GM18517 (cell line): ENCODE data around the gene ZDHHC14.
A peak's percentile ranks its signal among the peaks of the same experiment; 100 is the strongest.
"Not testable (repeated sequence)": the region's sequence is repeated elsewhere in the genome, so short reads cannot be mapped to it uniquely, and the experiment has no call there.

ENCODE experiments used
- ATAC-seq: cut with Tn5 transposase; IDR thresholded peaks from one replicate; pipeline ENCODE4 v1.9.1; 2021; ENCODE audit warnings: mild to moderate bottlenecking, moderate library complexity; ENCODE audit not compliant: unreplicated experiment

Gene ZDHHC14

GRCh38 chr6:157402996-157403685 lies 22.2 kb downstream of the ZDHHC14 start:
- ATAC-seq = no peak

- no peak for ATAC-seq
Observed at GRCh38 chr6:157403686-157404051, 22.7 kb downstream of the ZDHHC14 start.

GRCh38 chr6:157405986-157406385 lies 25.0 kb downstream of the ZDHHC14 start:
- ATAC-seq = no peak

- ATAC-seq = no peak
Observed at GRCh38 chr6:157406661-157407060, 25.7 kb downstream of the ZDHHC14 start.

GRCh38 chr6:157407646-157408045 lies 26.7 kb downstream of the ZDHHC14 start:
- no peak for ATAC-seq

- ATAC-seq = not testable (repeated sequence)
Observed at GRCh38 chr6:157408427-157408826, 27.4 kb downstream of the ZDHHC14 start.

GRCh38 chr6:157410045-157410444 lies 29.1 kb downstream of the ZDHHC14 start:
- no peak for ATAC-seq

GRCh38 chr6:157411368-157411767 lies 30.4 kb downstream of the ZDHHC14 start:
- no peak for ATAC-seq

- ATAC-seq = no peak
Observed at GRCh38 chr6:157412791-157413190, 31.8 kb downstream of the ZDHHC14 start.

- ATAC-seq = no peak
Observed at GRCh38 chr6:157420497-157420896, 39.5 kb downstream of the ZDHHC14 start.

GRCh38 chr6:157424491-157425020 lies 43.6 kb downstream of the ZDHHC14 start:
- no peak for ATAC-seq

- no peak for ATAC-seq
Observed at GRCh38 chr6:157427969-157428368, 47.0 kb downstream of the ZDHHC14 start.

- no peak for ATAC-seq
Observed at GRCh38 chr6:157428427-157429202, 47.6 kb downstream of the ZDHHC14 start.

GRCh38 chr6:157429248-157429647 lies 48.3 kb downstream of the ZDHHC14 start:
- no peak for ATAC-seq

GRCh38 chr6:157430834-157431233 lies 49.8 kb downstream of the ZDHHC14 start:
- peak; percentile 52 for ATAC-seq

GRCh38 chr6:157432231-157432891 lies 51.4 kb downstream of the ZDHHC14 start:
- ATAC-seq = no peak

- no peak for ATAC-seq
Observed at GRCh38 chr6:157432892-157433265, 51.9 kb downstream of the ZDHHC14 start.

- no peak for ATAC-seq
Observed at GRCh38 chr6:157433678-157434081, 52.7 kb downstream of the ZDHHC14 start.

GRCh38 chr6:157434349-157435033 lies 53.5 kb downstream of the ZDHHC14 start:
- no peak for ATAC-seq

- no peak for ATAC-seq
Observed at GRCh38 chr6:157436219-157436943, 55.4 kb downstream of the ZDHHC14 start.
